Stimulated activated CD4-positive, alpha-beta T cell treated with anti-CD3 and anti-CD28 coated beads, Interleukin-2, amount 100 ng/mL, for 48 hours (primary cell): ENCODE data around the gene NHSL2.

Experiments
- DNase-seq, 2 donors: peaks; one replicate each; pipeline ENCODE4 v3.0.0-alpha.2; 2020

Gene NHSL2

GRCh38 chrX:72114807-72115206, 204.2 kb downstream of the NHSL2 start:
- DNase-seq, result no peak

- no peak for DNase-seq
These were observed 204.7 kb downstream of the NHSL2 start for GRCh38 chrX:72115380-72115779.

GRCh38 chrX:72117636-72118210, 207.1 kb downstream of the NHSL2 start:
- no peak for DNase-seq

- DNase-seq, result no peak
These were observed 210.2 kb downstream of the NHSL2 start for GRCh38 chrX:72120837-72121236.

GRCh38 chrX:72121383-72121782, 210.7 kb downstream of the NHSL2 start:
- no peak for DNase-seq

- DNase-seq, result no peak
These were observed 212.1 kb downstream of the NHSL2 start for GRCh38 chrX:72122621-72123337.

- no peak for DNase-seq
These were observed 213.0 kb downstream of the NHSL2 start for GRCh38 chrX:72123471-72124185.

GRCh38 chrX:72124540-72125201, 214.0 kb downstream of the NHSL2 start:
- no peak for DNase-seq

- no peak for DNase-seq
These were observed 214.8 kb downstream of the NHSL2 start for GRCh38 chrX:72125331-72126047.

- DNase-seq, result no peak
These were observed 215.4 kb downstream of the NHSL2 start for GRCh38 chrX:72126048-72126415.

- peak; percentile 79 to 90 for DNase-seq
These were observed 216.0 kb downstream of the NHSL2 start for GRCh38 chrX:72126539-72127140.

- no peak for DNase-seq
These were observed 216.7 kb downstream of the NHSL2 start for GRCh38 chrX:72127332-72127731.

GRCh38 chrX:72128183-72128834, 217.7 kb downstream of the NHSL2 start:
- DNase-seq, result no peak

- peak in 1 of 2 donors; percentile 31 for DNase-seq
These were observed 218.2 kb downstream of the NHSL2 start for GRCh38 chrX:72128881-72129280.

GRCh38 chrX:72129661-72130060, 219.0 kb downstream of the NHSL2 start:
- DNase-seq, result no peak

GRCh38 chrX:72130156-72130761, 219.6 kb downstream of the NHSL2 start:
- DNase-seq, result no peak

- DNase-seq, result no peak
These were observed 220.2 kb downstream of the NHSL2 start for GRCh38 chrX:72130762-72131250.

- peak; percentile 24 to 27 for DNase-seq
These were observed 221.0 kb downstream of the NHSL2 start, which contains the start of gene RTL5 for GRCh38 chrX:72131317-72132294. Gene RTL5, minus strand, starts transcription at chrX:72131915.

GRCh38 chrX:72132456-72132855, 221.8 kb downstream of the NHSL2 start:
- DNase-seq, result no peak
